GM19438 (cell line): ENCODE results near the gene ANTKMT.

Source experiments
- ATAC-seq: cut with Tn5 transposase; IDR thresholded peaks from one replicate; pipeline ENCODE4 v1.9.1; 2021; ENCODE audit warnings: low read depth; ENCODE audit not compliant: unreplicated experiment

The ANTKMT gene, protein sequence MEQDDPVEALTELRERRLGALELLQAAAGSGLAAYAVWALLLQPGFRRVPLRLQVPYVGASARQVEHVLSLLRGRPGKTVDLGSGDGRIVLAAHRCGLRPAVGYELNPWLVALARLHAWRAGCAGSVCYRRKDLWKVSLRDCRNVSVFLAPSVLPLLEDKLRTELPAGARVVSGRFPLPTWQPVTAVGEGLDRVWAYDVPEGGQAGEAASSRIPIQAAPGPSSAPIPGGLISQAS

DNA sequence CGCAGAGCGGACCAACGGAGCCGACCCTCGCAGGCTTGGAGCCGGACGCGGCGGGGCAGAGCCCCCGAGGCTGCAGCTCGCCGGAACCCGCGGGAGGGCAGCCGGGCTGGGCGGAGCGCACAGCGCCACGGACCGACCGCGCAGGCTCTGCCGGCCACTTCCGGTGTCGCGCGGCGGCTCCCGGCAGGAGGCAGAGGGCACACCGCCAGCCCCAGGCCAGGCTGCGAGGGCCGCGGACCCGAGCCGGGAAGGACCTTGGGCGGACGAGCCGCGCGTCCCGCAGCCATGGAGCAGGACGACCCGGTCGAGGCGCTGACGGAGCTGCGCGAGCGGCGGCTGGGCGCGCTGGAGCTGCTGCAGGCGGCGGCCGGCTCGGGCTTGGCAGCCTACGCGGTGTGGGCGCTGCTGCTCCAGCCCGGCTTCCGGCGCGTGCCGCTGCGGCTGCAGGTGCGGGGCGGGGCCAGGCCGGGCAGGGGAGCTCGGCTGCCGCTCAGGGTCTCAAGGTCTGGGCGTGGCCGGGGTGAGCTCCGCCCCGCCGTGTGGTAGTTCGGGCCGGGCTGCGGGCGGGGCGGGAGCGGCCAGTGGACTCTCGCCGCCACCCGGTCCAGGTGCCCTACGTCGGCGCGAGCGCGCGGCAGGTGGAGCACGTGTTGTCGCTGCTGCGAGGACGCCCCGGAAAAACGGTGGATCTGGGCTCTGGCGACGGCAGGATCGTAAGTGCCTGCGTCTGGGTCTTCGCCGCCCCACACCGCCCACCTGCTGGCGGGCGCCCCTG lies at the start of gene ANTKMT:
ANTKMT (plus strand) TSS at position 157 of the 775 bp plus-strand sequence; CDS start at position 286, 129 bp downstream.
- ATAC-seq, result peak; percentile 64

DNA sequence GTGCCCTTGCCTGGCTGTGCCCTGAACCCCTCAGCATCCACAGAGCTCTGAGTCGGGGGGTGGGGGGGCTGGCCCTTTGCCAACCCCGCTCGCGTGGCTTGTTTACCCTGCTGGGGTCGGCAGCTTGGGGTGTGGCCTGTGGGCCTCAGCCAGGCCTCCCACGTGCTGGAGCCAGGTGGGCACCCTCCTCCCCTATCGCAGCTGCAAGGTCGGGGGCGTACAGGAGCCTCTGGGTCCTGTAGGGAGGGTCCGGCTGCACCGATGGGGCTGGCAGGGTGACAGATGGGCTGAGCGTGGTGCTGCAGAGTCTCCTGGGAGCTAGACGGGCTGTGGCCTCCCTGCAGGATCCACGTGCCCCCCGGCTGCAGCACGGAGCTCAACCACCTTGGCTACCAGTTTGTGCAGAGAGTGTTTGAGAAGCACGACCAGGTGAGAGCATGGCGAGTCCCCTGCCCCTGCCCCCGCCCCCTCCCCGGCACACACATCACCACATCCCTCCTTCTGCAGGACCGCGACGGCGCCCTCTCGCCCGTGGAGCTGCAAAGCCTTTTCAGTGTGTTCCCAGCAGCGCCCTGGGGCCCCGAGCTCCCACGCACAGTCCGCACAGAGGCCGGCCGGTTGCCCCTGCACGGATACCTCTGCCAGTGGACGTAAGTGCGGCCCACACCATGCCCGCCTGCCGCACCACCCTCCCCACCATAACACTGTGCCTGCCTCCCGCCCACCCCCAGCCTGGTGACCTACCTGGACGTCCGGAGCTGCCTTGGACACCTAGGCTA lies 49.4 kb upstream of the ANTKMT start:
- ATAC-seq, result no peak

DNA sequence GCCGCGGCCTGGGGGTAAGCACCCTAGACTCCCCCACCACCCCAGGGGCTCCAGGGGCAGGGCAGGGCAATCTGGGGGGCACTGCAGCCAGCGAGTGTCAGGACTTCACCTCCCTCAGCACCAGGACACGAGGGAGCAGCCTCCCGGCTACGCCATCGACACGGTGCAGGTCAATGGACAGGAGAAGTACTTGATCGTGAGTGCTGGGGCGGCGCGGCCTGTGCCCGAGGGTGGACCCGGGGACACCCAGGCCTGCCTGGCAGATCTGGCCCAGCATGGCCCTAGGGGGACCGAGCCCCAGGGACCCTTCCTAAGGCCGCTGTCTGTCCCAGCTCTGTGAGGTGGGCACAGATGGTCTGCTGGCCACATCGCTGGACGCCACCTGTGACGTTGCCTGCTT lies 48.6 kb upstream of the ANTKMT start:
- no peak for ATAC-seq

DNA sequence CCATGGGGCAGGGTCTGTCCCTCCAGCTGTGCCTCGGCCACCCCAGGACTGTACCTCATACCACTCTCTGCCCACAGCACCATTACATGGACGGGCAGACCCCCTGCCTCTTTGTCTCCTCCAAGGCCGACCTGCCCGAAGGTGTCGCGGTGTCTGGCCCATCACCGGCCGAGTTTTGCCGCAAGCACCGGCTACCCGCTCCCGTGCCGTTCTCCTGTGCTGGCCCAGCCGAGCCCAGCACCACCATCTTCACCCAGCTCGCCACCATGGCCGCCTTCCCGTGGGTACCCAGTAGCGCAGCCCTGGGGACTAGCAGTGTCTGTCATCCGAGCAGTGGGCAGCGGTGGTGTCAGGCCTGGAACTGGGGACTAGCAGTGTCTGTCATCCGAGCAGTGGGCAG lies 48.1 kb upstream of the ANTKMT start:
- ATAC-seq, result no peak

DNA sequence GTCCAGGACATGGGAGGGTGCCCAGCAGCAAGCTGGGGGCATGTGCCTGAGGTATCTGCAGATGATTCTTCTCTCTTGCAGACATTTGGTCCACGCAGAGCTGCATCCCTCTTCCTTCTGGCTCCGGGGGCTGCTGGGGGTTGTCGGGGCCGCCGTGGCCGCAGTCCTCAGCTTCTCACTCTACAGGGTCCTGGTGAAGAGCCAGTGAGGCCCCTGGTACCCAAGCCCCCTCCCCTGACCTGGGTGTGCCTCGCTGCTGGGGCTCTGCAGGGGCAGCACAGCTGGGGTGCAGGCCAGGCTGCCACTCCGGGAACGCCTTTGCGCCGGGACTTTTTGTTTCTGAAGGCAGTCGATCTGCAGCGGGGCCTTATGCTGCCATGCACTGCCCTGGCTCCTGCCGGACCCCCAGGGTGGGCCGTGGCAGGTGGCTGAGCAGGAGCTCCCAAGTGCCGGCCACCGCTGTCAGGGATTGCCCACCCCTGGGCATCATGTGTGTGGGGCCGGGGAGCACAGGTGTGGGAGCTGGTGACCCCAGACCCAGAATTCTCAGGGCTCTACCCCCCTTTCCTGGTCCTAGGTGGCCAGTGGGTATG lies 47.5 kb upstream of the ANTKMT start:
- no peak for ATAC-seq

DNA sequence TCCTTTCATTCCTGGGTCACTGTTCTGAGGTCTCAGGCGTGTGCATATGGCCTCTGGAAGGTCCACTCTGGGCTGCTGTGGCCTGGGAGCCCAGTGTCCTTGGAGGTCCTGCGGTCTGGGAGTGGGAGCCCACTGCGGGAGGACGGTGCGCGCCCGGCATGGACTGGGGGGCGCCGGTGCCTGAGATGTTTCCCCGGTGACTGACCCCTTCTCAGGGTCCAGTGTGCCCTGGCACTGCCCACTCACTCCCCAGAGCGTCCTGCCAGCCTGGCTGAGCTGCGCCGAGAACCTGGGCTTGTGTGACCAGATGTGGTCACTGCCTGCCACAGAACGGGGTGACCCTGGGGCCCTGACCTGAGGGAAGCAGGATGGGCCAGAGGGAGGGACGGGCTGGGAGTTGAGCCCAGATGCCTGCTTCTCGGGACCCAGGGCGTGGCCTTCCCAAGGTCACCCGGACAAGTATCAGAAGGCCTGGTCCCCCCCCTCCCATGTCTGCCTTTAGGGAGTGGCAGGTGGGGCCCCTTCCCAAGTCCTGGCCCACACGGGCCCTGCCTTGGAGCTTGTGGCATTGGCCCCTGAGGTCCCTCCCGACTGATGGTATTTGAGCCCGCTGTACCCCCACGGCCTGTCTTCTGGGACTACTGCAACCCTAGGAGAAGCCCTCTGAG lies 46.6 kb upstream of the ANTKMT start:
- ATAC-seq, result no peak

DNA sequence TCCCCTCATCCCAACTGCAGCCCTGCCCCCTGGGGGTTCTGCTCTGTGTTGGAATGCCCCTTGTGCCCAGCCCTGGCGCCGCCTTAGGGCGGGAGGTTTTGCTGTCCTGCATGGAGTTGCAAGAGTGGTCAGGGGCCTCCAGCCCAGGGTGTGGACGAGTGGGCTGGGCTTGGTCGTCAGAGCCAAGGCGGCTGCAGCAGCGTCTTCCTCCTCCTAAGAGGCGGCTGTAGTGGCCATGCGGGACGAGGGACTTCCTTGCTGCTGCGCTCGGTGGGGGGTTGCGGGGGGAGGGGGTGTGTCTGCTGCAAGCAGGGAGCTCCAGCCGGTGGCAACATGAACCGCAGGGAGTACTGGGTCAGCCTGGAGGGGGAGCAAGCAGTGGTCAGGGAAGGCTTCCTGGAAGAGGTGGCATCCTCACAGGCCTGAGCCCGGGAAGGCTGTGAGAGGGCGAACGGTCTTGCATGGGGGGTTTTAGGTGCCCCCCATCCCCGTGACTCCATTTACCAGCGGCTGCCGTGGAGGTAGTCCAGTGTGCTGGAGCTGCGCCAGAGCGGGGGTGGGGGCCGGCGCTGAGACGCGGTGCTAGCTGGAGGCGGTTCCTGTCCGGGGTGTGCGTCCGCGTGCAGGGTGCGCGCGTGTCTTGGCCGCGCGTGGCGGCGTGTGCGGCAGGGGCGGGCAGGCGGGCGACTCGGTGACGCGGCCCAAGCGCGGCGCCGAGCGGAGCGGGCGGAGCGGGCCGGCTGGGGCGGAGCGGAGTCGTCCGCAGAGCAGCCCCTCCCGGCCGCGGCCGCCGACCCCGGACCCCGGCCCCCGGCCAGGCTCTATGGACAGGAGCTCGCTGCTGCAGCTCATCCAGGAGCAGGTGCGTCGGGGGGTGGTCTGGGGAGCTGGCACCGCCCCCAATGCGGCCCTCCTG lies 45.7 kb upstream of the ANTKMT start, which contains the start of gene RHBDL1:
RHBDL1 (plus strand) TSS at position 704 of the 916 bp plus-strand sequence; CDS start at position 824, 120 bp downstream.
- ATAC-seq, result no peak

DNA sequence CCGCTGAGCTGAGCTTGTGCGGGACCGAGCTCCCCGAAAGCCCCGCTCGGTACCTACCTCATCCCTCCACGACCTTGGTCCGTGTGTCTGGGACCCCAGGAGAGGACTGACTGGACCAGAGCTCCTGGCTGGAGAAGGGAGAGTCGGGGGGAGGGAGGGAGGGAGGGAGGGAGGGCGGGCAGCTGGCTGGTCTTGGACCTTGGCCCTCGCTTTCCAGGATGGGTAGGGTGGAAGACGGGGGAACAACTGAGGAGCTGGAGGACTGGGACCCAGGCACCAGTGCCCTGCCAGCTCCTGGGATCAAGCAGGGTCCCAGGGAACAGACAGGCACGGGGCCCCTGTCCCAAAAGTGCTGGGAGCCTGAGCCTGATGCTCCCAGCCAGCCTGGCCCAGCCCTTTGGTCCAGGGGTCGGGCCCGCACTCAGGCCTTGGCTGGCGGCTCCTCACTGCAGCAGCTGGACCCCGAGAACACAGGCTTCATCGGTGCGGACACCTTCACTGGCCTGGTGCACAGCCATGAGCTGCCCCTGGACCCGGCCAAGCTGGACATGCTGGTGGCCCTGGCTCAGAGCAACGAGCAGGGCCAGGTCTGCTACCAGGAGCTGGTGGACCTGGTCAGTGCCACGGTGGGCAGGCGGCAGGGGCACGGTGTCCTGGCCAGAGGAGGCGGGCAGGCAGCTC lies 44.9 kb upstream of the ANTKMT start:
- ATAC-seq, result no peak

DNA sequence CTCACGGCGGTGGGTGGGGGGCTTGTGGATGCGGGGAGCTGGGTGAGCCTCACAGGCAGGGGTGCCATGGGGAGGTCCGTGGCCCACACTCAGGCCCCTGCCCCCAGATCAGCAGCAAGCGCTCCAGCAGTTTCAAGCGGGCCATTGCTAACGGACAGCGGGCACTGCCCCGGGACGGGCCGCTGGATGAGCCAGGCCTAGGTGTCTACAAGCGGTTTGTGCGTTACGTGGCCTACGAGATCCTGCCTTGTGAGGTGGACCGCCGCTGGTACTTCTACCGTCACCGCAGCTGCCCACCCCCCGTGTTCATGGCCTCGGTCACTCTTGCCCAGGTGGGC lies 44.4 kb upstream of the ANTKMT start:
- ATAC-seq, result no peak

DNA sequence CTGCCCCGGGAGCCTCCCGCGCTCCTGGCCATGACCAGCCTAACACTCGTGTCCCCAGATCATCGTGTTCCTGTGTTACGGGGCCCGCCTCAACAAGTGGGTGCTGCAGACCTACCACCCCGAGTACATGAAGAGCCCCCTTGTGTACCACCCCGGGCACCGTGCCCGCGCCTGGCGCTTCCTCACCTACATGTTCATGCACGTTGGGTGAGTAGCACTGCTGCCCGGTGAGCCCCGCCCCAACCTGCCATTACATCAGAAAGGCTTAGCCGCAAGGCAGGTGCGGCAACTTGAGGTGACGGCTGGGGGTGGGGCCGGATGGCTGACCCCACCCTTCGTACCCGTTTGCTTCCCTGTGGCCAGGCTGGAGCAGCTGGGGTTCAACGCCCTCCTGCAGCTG lies 44.0 kb upstream of the ANTKMT start:
- no peak for ATAC-seq

DNA sequence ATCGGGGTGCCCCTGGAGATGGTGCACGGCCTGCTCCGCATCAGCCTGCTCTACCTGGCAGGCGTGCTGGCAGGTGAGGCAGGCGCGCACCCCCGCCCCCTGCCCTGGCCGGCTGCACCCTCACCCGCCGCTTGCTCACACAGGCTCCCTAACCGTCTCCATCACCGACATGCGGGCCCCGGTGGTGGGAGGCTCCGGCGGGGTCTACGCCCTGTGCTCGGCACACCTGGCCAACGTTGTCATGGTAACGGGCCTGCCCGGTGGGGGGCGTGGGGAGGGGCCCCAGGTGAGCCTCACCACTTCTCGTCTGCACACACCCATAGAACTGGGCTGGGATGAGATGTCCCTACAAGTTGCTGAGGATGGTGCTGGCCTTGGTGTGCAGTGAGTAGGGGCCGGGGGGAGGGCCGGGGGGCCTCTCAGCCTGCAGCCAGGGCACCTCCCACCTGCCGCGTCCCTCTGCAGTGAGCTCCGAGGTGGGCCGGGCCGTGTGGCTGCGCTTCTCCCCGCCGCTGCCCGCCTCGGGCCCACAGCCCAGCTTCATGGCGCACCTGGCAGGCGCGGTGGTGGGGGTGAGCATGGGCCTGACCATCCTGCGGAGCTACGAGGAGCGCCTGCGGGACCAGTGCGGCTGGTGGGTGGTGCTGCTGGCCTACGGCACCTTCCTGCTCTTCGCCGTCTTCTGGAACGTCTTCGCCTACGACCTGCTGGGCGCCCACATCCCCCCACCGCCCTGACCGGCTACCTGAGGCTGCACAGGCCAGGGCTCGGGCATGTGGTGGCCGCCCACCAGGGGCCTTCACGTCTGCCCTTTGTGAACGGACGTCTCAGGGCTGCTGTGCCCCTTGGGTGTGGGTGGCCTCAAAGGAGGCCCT lies 43.4 kb upstream of the ANTKMT start:
- ATAC-seq, result no peak

DNA sequence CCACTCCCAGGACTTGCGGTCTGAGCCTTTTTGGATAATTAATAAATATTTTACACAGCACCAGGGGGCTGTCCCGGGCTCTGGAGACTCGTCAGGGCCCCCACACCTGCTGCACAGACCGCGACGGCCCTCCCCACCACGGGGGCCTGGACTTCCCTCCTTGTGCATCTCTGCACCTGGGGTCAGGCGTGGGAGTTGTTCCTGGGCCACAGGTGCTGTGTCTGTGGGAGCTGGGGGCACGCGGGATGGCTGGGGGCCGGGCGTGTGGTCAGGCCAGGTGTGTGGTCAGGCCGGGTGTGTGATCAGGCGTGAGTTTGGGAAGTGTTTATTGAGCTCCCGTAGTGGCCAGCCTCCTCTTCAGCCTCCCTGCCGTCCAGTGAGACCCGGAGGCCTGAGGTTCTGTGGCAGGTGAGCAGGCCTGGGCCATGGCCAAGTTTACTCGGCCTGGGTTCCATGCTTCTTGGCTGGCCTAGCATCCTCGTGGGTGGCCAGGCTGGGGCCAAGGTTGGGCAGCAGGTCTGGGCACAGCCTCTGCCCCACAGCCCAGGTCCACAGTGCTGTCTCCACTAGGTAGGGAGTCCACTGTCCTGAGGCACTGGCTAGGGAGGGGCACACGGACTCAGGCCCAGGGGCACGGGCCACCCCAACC lies 42.6 kb upstream of the ANTKMT start:
- ATAC-seq, result no peak

DNA sequence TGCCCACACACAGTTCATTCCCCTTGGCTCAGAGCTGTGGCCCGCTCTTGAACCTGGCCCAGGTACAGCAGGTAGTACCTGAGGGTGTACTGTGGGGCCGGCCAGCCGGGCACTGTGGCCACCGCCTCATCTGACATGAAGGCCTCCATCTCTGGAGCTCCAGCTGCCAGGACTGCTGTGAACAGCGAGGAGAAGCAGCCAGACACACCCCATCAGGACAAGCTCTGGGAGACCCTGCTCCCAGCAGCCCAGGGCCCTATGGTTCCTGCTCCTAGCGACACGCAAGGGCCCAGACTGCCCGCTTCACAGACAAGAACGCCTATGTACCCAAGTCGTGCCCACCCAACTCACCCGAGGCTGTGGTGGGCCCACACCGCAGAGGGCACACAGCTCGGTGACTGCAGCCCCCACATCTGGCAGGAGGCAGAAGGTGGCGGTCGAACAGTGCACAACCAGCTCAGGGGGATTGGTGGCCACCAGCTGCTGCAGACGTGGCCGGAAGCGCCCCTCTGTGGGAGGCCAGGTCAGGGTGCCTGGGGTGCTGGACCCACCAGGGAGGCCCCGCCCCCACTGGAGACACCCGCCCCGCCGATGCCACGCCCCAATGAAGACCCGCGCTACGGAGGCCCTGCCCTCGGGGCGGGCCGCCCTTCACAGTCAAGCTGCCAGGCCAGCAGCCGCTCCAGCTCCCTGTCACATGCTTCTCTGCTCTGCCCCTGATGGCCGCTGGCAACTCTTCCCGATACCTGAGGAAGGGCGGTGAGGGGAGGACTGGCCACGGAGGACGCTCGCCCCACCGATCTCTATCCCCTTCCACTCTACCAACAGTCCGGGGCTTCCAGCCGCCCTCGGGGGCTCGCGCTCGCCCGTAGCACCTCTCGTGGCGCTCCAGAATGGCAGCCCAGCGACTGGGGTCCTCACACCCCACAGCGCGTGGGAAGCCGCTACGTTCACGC lies 41.8 kb upstream of the ANTKMT start:
- no peak for ATAC-seq

DNA sequence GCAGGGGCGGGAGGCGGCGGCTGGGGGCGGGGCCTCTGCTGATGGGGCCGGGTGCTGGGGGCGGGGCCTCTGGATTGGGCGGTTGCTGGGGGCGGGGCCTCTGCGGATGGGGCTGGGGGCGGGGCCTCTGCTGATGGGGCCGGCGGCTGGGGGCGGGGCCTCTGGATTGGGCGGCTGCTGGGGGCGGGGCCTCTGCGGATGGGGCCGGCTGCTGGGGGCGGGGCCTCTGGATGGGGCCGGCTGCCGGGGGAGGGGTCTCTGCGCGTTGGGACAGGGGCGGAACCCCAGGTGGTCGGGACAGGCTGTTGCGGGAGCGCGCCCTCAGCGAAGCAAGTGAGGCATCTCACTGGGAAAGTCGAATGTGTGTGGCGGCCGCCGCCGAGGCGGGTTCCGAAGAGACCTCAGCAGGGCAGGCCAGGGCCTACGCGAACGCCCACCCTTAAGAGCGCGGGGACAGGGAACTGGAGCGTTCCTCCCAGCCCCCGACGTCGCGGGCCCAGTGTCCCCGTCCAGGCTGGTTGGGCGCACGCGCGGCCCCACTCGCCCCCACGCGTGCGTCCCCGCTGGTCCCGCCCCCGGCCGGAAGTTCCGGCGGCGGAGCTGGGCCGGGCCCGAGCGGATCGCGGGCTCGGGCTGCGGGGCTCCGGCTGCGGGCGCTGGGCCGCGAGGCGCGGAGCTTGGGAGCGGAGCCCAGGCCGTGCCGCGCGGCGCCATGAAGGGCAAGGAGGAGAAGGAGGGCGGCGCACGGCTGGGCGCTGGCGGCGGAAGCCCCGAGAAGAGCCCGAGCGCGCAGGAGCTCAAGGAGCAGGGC lies 40.9 kb upstream of the ANTKMT start, which contains the start of gene STUB1:
STUB1 (plus strand) TSS at position 597 of the 811 bp plus-strand sequence; CDS start at position 713, 116 bp downstream.
- ATAC-seq, result peak; percentile 37

DNA sequence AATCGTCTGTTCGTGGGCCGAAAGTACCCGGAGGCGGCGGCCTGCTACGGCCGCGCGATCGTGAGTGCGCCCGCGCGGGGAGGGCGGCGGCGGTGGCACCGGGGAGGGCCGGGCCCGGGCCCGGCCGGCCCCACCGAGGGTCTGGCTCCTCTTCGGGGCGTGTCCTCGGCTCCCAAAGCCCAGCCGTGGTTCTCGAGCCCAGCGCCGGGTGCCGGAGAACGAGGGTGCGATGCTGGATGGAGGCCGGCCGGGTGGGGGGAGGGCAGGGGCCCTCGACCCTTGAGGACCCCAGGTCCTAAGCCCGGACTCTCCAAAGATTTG lies 40.4 kb upstream of the ANTKMT start:
- no peak for ATAC-seq
